NCI-H1048 (cell line): ENCODE results near the gene GLYATL3.

Experiments used
- DNase-seq: peaks from one replicate; lab custom pipeline; 2025; lab: John Stamatoyannopoulos, UW

Gene GLYATL3

GRCh38 chr6:49514571-49515484 lies 15.1 kb downstream of the GLYATL3 start:
- no peak for DNase-seq

GRCh38 chr6:49515485-49516146 lies 15.9 kb downstream of the GLYATL3 start:
- no peak for DNase-seq

- no peak for DNase-seq
Measured at GRCh38 chr6:49516147-49516505, 16.4 kb downstream of the GLYATL3 start.

GRCh38 chr6:49517919-49518318 lies 18.2 kb downstream of the GLYATL3 start:
- no peak for DNase-seq

GRCh38 chr6:49519660-49520059 lies 19.9 kb downstream of the GLYATL3 start:
- DNase-seq: no peak

- DNase-seq: no peak
Measured at GRCh38 chr6:49522710-49523593, 23.2 kb downstream of the GLYATL3 start.

GRCh38 chr6:49523901-49524300 lies 24.2 kb downstream of the GLYATL3 start:
- DNase-seq: no peak

GRCh38 chr6:49524541-49524940 lies 24.8 kb downstream of the GLYATL3 start:
- no peak for DNase-seq

GRCh38 chr6:49526598-49526997 lies 26.9 kb downstream of the GLYATL3 start:
- DNase-seq: no peak

- peak; percentile 79 for DNase-seq
Measured at GRCh38 chr6:49527320-49527719, 27.6 kb downstream of the GLYATL3 start.

- peak; percentile 63 for DNase-seq
Measured at GRCh38 chr6:49528571-49528970, 28.8 kb downstream of the GLYATL3 start.

GRCh38 chr6:49530141-49530776 lies 30.5 kb downstream of the GLYATL3 start:
- no peak for DNase-seq

- DNase-seq: peak; percentile 59
Measured at GRCh38 chr6:49531774-49532569, 32.2 kb downstream of the GLYATL3 start.

GRCh38 chr6:49535795-49536194 lies 36.1 kb downstream of the GLYATL3 start:
- DNase-seq: no peak

- no peak for DNase-seq
Measured at GRCh38 chr6:49539102-49539501, 39.4 kb downstream of the GLYATL3 start.

GRCh38 chr6:49540614-49541013 lies 40.9 kb downstream of the GLYATL3 start:
- DNase-seq: no peak

GRCh38 chr6:49541210-49541724 lies 41.5 kb downstream of the GLYATL3 start:
- no peak for DNase-seq

- DNase-seq: no peak
Measured at GRCh38 chr6:49541936-49542335, 42.2 kb downstream of the GLYATL3 start.

- no peak for DNase-seq
Measured at GRCh38 chr6:49543087-49543858, 43.5 kb downstream of the GLYATL3 start.

- DNase-seq: no peak
Measured at GRCh38 chr6:49546331-49546730, 46.6 kb downstream of the GLYATL3 start.
